Ovary (tissue), 9 donors: ENCODE measurements around the gene QSOX2. TPM values are rescaled to one million over a fixed set of nuclear protein-coding genes. Genes with fewer than 3 reads are reported as not detected.

Source experiments
- DNase-seq, 5 donors: peaks; one replicate each; pipeline ENCODE4 v3.0.0-alpha.2; 2019 to 2020
- H3K27ac ChIP-seq, 2 donors: fragments of 200-600 bp; one replicate each; pipeline versions ENCODE4 v1.5.1 to v1.8.0; 2019 to 2022
- H3K27me3 ChIP-seq: fragments of 200-600 bp; one replicate; pipeline ENCODE4 v1.8.0; 2022
- H3K36me3 ChIP-seq: fragments of 200-600 bp; sonication (generic); one replicate; pipeline ENCODE4 v1.5.1; 2019
- H3K4me1 ChIP-seq: one replicate; pipeline ENCODE4 v1.8.1; 2013; ENCODE audit warnings: mild to moderate bottlenecking, moderate library complexity; ENCODE audit not compliant: insufficient read depth
- H3K4me3 ChIP-seq: fragments of 200-600 bp; sonication (generic); one replicate; pipeline ENCODE4 v1.5.1; 2017
- H3K9me3 ChIP-seq, 2 donors: fragments of 200-600 bp in 1 of 2; sonication (generic) in 1 of 2; one replicate each; pipeline versions ENCODE4 v1.5.1 to v1.8.1; 2013 to 2019; ENCODE audit warnings: mild to moderate bottlenecking in 1 of 2, moderate library complexity in 1 of 2
- EP300 ChIP-seq: sonication (generic); formaldehyde crosslinking; IDR thresholded peaks from one replicate; pipeline ENCODE4 v1.6.1; 2017; ENCODE audit warnings: antibody characterized with exemption
- POLR2A ChIP-seq: fragments of 450-650 bp; IDR thresholded peaks from one replicate; pipeline ENCODE4 v1.6.1; 2017; ENCODE audit warnings: antibody characterized with exemption, mild to moderate bottlenecking, moderate library complexity
- WGBS, 3 donors: extraction: QIAGEN DNeasy Blood & Tissue Kit in 1 of 3; methylation state at CpG; one replicate each; pipeline versions ENCODE4 v1.1.5 to v1.1.7; 2013 to 2017; 5-methylcytosine and 5-hydroxymethylcytosine counted together
- intact Hi-C, 4 donors: fragments of 100-400 bp; cut with DNase I; formaldehyde crosslinking; loops; one replicate each; pipeline versions ENCODE4 v1.11.0 to v1.15.1; 2022 to 2023
- polyA plus RNA-seq, 2 donors: library from polyadenylated mRNA; stranded (reverse); fragments of 200-250 nt in 1 of 2; fragments of 350-450 nt in 1 of 2; fragmentation: Illumina TruSeq in 1 of 2; extraction: RNeasy Lipid Tissue Mini Kit (QIAGEN cat#74804) in 1 of 2; gene quantifications; one replicate each; pipeline ENCODE4 v1.2.3, GENCODE V29; 2013 to 2014
- total RNA-seq, 7 donors: library from RNA; depleted of rRNA in 2 of 7; stranded (reverse); fragments of >200 nt in 2 of 7; fragmentation: NEBNext Ultra II Directional in 3 of 7; extraction: Animal tissue kit (Norgen Biotek cat#: 25700) in 3 of 7; gene quantifications; one replicate each; pipeline versions ENCODE4 v1.1.0 to v1.2.4, GENCODE V29; 2016 to 2023
- TF ChIP-seq, protein P1 (sequence below), 3 donors: fragments of 450-650 bp in 2 of 3; fragments of 200-600 bp in 1 of 3; IDR thresholded peaks; one replicate each; pipeline versions ENCODE4 v1.5.1 to v1.8.0; 2016 to 2022; ENCODE audit warnings: antibody characterized with exemption in 3 of 3, mild to moderate bottlenecking in 1 of 3
- donor health status: DM: no; HTN: no; CAD: no; lungs with moderate emphysema.
- donor health status: DM: no; HTN: no; CAD: no.
- donor health status: Bipolar disorder and iron deficiency.
- donor health status: DM: yes; HTN: yes; CAD: no.
- donor health status: DM: no; HTN: no; CAD: no.
- donor health status: DM: yes; HTN: yes; CAD: no.

Gene QSOX2
- total and polyA plus RNA-seq, 9 donors = 5.6 to 14.3 (median 7.8) TPM

DNA sequence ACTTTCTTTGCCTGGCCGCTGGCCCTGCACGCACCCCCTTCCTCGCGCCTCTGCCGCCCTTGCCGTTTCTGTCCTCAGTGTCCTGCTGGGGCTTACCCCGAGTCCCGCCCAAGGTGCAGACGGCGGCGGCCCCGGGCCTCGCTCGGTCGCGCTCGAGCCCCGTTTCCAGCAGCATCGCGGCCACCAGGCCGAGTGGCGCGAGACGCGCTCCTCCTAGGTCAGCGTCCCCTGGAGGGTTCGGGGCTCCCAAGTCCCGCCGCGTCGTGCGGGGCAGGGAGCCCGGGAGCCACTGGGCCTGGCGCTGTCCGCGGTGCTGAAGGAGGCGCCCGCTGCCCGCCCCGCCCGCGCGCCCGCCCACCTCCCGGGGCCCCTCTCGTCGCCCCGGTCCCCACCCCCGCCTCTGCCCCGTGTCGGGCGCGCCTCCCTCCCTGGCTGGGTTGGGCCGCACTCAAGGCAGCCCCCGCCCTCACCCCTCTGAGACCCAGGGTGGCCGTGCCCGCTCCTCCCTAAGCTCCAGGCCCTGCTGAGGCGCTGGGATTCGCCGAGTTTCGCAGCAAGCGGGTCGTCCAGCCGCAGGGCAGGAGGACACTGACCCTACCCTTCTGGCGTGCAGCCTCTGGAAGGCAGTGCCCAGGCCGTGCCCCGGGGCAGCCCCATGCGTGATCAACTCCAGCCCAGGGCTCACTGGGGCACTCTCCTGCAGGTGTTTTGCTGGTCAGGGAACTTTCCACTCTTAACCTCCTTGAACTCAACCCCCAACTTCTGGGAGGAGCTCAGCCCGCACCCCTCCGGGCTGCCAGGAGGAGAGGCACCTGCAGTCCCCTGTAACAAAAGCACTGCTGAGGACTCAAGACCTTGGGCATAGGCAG is 40.5 kb downstream of the QSOX2 start, which contains the start of gene LHX3:
Gene LHX3, minus strand, starts transcription at position 291 of the 869 bp plus-strand sequence. Its CDS starts 116 bp downstream, at position 175.
- DNase-seq = peak in 2 of 5 donors; percentile 40 to 62
- Histone ChIP-seq H3K9me3 (no peaks in the 10 kb centered on the region), H3K36me3 (no peaks in the 10 kb centered on the region), H3K27ac (no peak within 1 kb of the TSS), H3K4me3 (no peak within 1 kb of the TSS), H3K4me1 (no peaks in the 10 kb centered on the region), H3K27me3 (peaks cover 10% of the 10 kb centered on the region)
- TF ChIP-seq EP300 (no peak), POLR2A (no peak)
- TF ChIP-seq, protein P1, sequence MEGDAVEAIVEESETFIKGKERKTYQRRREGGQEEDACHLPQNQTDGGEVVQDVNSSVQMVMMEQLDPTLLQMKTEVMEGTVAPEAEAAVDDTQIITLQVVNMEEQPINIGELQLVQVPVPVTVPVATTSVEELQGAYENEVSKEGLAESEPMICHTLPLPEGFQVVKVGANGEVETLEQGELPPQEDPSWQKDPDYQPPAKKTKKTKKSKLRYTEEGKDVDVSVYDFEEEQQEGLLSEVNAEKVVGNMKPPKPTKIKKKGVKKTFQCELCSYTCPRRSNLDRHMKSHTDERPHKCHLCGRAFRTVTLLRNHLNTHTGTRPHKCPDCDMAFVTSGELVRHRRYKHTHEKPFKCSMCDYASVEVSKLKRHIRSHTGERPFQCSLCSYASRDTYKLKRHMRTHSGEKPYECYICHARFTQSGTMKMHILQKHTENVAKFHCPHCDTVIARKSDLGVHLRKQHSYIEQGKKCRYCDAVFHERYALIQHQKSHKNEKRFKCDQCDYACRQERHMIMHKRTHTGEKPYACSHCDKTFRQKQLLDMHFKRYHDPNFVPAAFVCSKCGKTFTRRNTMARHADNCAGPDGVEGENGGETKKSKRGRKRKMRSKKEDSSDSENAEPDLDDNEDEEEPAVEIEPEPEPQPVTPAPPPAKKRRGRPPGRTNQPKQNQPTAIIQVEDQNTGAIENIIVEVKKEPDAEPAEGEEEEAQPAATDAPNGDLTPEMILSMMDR (IDR thresholded peaks at IDR 0.05) = no peak
- 5 to 7% (median 6%) methylated on average over 40 to 70 of the region's 70 CpGs for WGBS, 3 donors
- intact Hi-C loops = no loop called here

- H3K27me3 ChIP-seq = peaks cover 10% of the 10 kb centered on the region
- 46 to 55% (median 51%) methylated on average over 25 of the region's 25 CpGs for WGBS, 3 donors
- intact Hi-C loops = no loop called here
- TF ChIP-seq EP300 (no peak), POLR2A (no peak)
- TF ChIP-seq, protein P1 (IDR thresholded peaks at IDR 0.05) = no peak
- H3K9me3 ChIP-seq = no peaks in the 10 kb centered on the region
- H3K27ac ChIP-seq = no peak overlapping the region
- H3K36me3 ChIP-seq = no peaks in the 10 kb centered on the region
- H3K4me1 ChIP-seq = no peaks in the 10 kb centered on the region
- H3K4me3 ChIP-seq = no peak overlapping the region
- DNase-seq = no peak
These were observed 41.3 kb downstream of the QSOX2 start for GRCh38 chr9:136204145-136204805.

GRCh38 chr9:136203408-136204144 is 42.0 kb downstream of the QSOX2 start:
- no peak overlapping the region for H3K27ac ChIP-seq
- DNase-seq = no peak
- WGBS, 3 donors = 14 to 19% (median 16%) methylated on average over 27 to 33 of the region's 33 CpGs
- peaks cover 10% of the 10 kb centered on the region for H3K27me3 ChIP-seq
- H3K36me3 ChIP-seq = no peaks in the 10 kb centered on the region
- TF ChIP-seq POLR2A (no peak), EP300 (no peak)
- TF ChIP-seq, protein P1 (IDR thresholded peaks at IDR 0.05) = no peak
- H3K4me1 ChIP-seq = no peaks in the 10 kb centered on the region
- intact Hi-C loops = no loop called here
- H3K9me3 ChIP-seq = no peaks in the 10 kb centered on the region
- H3K4me3 ChIP-seq = no peak overlapping the region
